OCI-M1 (cell line): Measurements from ENCODE around the gene CACNA1B.
"Not testable (repeated sequence)": the region's sequence is repeated elsewhere in the genome, so short reads cannot be mapped to it uniquely, and the experiment has no call there.

Experiments used
- DNase-seq: peaks from one replicate; lab custom pipeline; 2025; lab: John Stamatoyannopoulos, UW

CACNA1B gene

DNA sequence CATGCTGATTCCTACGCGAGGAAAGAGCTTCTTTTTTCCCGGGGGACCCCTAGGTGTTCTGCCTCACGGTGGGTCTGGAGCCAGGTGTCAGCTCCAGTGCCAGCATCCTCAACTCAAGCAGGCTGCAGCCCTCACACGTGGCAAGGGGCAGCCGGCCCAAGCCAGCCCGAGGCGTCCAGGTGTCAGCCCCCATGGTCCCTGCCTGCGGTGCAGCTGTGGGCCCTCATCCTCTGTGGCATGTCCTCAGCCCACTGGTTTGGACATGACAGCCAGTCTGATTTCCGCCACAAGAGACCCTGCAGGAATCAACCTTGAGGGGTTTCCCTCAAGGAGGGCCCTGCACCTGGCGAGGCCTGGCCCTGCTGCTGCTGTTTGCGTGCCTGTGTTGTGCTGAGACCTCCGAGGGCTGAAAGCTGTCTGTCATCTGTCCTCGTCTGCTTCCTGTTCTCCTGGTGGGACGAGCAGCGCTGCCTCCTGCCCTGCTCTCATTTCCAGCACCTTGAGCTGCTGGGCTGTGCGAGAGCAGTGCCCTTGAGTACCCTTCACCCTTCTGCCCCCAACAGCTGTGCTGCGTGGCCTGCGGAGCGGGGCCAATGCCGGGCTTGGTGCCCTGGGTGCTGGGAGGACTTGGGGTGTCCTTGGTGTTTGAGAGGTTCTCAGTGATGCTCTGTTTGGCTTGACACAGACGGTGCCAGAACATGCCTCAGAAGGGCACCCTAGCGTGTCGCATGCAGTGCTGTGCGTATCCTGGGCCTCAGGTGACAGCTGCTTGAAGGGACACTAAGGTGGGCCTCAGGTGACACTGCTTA lies 137.6 kb downstream of the CACNA1B start:
- no peak for DNase-seq

DNA sequence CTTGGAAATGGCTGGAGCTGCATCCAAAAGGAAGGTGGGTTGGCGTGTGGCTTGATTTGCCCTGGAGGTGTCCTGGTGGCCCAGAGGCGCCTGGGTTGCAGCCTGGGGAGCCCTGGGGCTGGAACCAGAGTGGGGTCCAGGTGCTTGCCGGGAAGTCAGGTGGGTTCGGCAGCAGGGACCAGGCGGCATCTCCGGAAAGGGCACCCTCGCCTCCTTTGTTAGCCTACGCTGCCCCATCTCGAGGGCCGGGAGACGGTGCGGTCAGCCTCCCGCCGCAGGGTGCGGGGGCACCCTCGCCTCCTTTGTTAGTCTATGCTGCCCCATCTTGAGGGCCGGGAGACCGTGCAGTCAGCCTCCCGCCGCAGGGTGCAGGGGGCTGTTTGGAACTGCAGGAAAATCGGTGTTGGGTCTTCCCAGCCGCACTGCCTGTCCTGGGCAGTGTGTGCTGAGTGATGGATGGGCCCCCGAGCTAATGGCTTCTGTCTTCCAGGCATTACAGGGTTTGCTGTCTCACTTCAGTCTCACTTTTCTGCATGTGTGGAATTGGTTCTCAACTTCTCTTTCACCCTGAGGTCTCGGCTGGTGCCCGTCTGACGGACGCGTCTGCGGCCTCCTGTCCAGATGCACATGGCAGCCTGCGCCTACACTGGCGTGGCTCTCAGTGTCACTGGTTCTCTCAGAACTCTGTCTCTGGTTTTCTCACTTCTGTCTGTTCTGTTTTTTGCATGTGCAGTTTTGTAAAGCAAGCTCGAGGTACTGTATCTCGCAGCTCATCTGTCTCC lies 139.0 kb downstream of the CACNA1B start:
- DNase-seq = no peak

DNA sequence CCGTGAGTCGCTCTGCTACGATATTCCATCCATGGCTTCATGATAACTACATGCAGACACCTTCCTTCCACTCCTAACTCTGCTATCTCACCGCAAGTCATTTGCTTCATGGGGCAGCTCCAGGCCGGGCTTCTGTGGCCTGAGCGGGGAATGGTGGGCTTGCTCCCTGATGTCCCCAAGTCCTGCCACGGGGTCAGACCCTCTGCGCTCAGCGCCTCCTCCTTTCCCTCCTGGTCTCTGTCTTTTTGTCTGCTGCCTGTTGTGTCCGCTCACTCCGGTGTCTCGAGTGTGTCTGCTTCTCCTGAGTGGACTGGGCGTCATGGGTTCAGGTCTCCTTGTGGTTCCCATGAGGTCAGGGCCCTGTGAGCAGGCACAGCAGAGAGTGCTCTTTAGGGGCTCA lies 139.6 kb downstream of the CACNA1B start:
- DNase-seq = no peak

DNA sequence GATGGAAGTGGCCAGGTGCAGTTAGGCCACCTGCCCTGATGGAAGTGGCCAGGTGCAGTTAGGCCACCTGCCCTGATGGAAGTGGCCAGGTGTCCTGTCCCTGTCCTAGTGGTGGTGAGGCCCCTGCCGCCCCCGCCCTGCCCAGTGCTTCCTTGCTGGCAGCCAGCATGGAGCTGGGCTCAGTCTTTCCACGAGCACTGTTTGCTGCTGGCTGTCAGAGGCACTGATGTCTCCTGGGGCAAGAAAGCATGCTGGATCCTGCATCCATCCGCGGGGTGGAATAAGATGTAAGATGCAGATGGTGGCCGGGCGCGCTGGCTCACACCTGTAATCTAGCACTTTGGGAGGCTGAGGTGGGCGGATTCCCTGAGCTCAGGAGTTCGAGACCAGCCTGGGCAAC lies 141.9 kb downstream of the CACNA1B start:
- not testable (repeated sequence) for DNase-seq

GRCh38 chr9:138020120-138020794 lies 142.7 kb downstream of the CACNA1B start:
- DNase-seq = no peak

- DNase-seq = no peak
These were observed 143.2 kb downstream of the CACNA1B start for GRCh38 chr9:138020795-138021182.

DNA sequence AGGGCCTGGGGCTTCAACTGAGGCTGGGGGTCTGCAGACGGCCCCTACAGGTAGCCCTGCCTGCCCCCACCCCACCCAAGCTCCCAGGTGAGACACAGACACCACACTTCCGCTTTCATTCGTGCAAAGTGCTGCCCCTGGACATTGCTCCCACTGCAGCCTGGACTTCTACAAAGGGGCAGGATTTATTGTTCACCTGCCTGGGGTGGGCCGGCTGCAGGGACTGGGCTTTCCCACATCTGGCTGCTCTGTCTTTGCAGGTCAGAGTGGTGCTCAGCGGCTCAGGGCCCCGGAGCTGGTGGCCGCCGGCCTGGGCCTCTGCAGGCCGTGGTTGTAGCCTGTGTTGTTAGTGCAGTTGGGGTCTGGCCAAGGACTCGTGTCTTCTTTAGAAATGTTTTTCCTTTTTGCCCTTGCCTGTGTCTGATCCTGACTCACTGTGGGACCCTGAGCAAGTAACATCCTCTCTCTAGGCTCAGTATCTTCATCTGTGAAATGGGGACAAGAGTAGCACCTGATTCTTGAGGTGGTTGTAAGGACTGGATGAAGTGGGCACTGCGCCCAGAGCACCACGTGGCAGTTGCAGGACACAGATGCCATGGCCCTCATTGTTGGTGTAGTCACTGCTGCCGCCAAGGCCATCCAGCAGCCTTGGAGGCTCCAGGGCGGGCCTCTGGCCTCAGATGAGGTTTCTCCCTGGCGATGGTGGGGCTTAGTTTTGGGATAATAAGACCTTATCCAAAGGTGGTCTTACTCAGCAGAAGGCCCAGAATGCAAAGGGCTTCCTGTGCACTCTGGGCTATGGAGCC lies 143.9 kb downstream of the CACNA1B start:
- no peak for DNase-seq

DNA sequence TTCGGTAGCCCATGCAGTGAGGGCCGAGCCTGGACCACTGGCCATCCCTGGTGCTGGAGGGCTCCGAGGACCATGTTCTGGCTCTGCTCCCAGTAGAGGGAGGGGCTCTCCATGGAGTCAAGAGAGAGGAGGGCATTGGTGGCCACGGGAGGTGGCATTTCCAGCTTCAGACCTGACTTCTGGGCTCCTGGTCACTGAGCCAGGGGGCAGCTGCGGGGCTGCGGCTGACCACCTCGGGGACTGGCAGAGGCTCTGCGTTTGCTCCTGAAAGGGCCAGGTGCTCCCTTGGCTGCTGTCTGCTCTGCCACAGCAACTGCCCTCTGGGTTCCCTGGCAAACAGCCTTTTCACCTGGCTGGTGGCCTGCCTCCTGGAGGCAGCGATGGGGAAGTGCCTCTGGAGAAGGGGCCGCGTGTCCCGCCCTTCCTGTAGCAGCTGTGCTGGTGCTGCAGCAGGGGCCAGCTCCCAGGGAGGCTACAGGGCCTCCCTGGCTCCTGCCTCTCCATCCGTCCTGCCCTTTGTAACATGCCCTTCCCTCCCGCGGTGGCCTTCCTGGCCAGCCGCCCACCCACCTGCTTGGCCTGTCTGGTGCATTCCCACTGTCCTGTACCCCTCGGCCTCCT lies 144.6 kb downstream of the CACNA1B start:
- DNase-seq = peak; percentile 2

- no peak for DNase-seq
These were observed 145.3 kb downstream of the CACNA1B start for GRCh38 chr9:138022756-138023393.

GRCh38 chr9:138023394-138024124 lies 146.0 kb downstream of the CACNA1B start:
- no peak for DNase-seq

DNA sequence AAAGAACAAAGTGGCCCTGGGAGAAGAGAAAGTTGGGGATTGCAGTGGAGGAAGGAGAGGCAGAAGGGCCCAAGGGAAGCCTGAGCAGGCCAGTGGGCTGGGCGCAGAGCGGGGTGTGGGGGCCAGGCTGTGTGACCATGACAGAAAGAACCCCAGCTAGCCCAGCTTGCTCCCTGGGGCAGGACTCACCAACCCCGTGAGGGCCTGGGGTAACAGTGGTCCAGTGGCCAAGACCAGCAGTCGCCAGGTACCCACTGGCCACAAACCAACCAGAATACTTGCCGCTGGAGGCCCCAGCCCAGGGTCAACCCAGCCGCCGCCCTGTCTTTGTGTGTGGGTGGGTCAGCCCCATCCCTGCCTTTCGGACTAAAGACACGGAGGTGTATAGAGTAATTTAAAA lies 146.5 kb downstream of the CACNA1B start:
- no peak for DNase-seq

GRCh38 chr9:138024831-138025291 lies 147.3 kb downstream of the CACNA1B start:
- no peak for DNase-seq

- no peak for DNase-seq
These were observed 147.8 kb downstream of the CACNA1B start for GRCh38 chr9:138025417-138025816.

DNA sequence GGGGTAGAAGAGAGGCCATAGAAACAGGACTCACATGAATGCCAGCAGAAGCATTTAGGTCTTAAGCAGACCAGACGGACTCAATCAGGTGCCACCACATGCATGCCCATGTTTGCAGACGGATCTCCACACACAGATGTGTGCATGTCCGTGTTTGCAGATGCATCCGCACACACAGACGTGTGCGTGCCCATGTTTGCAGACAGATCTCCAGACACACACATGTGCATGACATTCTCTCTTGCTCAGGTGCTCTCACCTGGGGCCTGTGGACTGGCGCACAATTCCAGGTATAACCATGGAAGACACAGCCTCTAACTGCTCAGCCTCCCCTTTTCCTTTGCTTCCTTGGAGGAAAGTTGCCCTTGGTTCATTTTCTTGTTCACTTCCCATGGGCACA lies 148.3 kb downstream of the CACNA1B start:
- DNase-seq = no peak

DNA sequence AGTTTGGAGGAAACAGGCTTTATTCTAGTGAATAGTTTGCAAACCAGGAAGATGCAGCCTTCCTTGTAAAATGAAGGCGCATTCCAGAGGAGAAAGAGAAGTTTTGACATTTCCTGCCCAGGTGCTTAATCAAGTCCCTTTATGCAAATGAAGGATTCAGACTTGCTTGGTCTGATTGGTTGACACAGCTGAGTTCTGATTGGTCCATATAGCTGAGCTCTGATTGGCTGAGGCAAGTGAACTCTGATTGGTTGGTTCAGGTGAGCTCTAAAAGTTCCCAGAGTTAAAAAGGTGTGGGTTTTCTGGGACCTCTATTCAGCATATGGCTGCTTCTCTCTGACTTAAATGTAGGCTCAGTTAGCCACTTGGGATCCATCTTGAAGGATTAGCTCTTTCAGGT lies 151.0 kb downstream of the CACNA1B start:
- no peak for DNase-seq

GRCh38 chr9:138031186-138031585 lies 153.6 kb downstream of the CACNA1B start:
- DNase-seq = no peak

- DNase-seq = no peak
These were observed 156.4 kb downstream of the CACNA1B start for GRCh38 chr9:138033950-138034349.

DNA sequence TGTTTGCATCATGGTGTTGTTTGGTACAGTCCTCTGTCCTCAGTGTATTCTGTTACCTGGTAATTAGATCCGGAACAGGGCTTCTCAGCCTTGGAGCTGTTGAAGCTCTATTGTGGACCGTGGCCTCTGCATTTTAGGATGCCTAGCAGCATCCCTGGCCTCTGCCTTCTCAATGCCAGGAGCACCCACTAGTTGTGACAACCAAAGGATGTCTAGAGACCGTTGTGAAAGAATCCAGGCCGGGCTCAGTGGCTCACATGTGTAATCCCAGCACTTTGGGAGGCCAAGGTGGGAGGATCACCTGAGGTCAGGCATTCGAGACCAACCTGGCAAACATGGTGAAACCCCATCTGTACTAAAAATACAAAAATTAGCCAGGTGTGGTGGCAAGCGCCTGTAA lies 159.6 kb downstream of the CACNA1B start:
- no peak for DNase-seq

DNA sequence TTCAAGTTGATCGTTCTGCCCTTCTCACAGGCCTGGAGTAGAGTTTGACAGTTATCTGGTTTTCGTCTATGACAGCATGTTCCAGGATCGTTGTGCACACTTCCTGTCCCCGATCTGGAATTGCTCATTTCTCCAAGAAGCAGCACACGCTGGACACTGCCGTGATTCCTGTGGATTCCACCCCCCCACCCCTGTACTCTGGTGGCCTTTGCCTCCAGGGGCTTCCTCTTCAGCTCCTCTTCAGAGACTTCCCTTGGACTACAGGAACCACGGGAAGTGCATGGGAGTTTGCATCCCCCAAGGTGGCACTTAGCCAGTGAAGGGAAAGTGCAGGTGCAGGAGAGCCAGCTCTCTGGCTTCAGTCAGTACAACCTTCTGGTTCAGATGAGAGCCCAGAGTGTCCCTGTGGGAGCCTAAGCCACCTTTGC lies 160.7 kb downstream of the CACNA1B start:
- DNase-seq = no peak
